ENCODE results near the gene STX8. TPM values are rescaled to one million over a fixed set of nuclear protein-coding genes. Genes with fewer than 3 reads are reported as not detected.
"Not testable (repeated sequence)": the region's sequence is repeated elsewhere in the genome, so short reads cannot be mapped to it uniquely, and the experiment has no call there.

STX8 gene
- 10 to 100 TPM; 26.9 to 37.4 (median 30.9) TPM for total RNA-seq
- polyA plus RNA-seq, result 10 to 100 TPM; 32.6 to 33.0 TPM

- Histone ChIP-seq H3K9me3 (no peaks in the 10 kb centered on the region), H3K4me3 (peak within 1 kb of the TSS; percentile 64 to 92 (median 68)), H3K27ac (peak within 1 kb of the TSS in 1 of 4 donors; percentile 35), H3K4me1 (peaks cover 0 to 14% (median 4%) of the 10 kb centered on the region in 3 donors), H3K36me3 (no peaks in the 10 kb centered on the region), H3K27me3 (no peaks in the 10 kb centered on the region)
- TF ChIP-seq CTCF (IDR thresholded peaks at IDR 0.05), result no peak
- FAIRE-seq (no peak), DNase-seq (peak; percentile 82 to 96 (median 89)), ATAC-seq (peak; percentile 93 to 96 (median 96))
- intact Hi-C loops (cut with DNase I), result no loop called here
- 1% methylated on average over 39 to 42 of the region's 42 CpGs for WGBS, 2 donors
Measured at GRCh38 chr17:9575381-9576101, at the start of gene STX8. STX8 (minus strand) TSS chr17:9575820; CDS start chr17:9575808, 12 bp downstream.

- DNase-seq, result no peak
- Histone ChIP-seq H3K4me3 (no peak overlapping the region), H3K27ac (no peak overlapping the region), H3K9me3 (no peaks in the 10 kb centered on the region), H3K4me1 (no peaks in the 10 kb centered on the region), H3K36me3 (no peaks in the 10 kb centered on the region), H3K27me3 (no peaks in the 10 kb centered on the region)
- intact Hi-C loops (cut with DNase I), result no loop called here
- no peak for ATAC-seq
- no peak for TF ChIP-seq CTCF (IDR thresholded peaks at IDR 0.05)
- FAIRE-seq, result no peak
Measured at GRCh38 chr17:9622961-9623360, 47.3 kb upstream of the STX8 start.

GRCh38 chr17:9615486-9615885 is 39.9 kb upstream of the STX8 start:
- no peak for TF ChIP-seq CTCF (IDR thresholded peaks at IDR 0.05)
- no peak for FAIRE-seq
- H3K27ac ChIP-seq, result no peak overlapping the region
- no peak for ATAC-seq
- WGBS, 2 donors, result 47 to 50% methylated on average over 2 of the region's 2 CpGs
- H3K36me3 ChIP-seq, result no peaks in the 10 kb centered on the region
- no peak overlapping the region for H3K4me3 ChIP-seq
- DNase-seq, result no peak
- no peaks in the 10 kb centered on the region for H3K27me3 ChIP-seq
- intact Hi-C loops (cut with DNase I), result no loop called here
- H3K9me3 ChIP-seq, result no peaks in the 10 kb centered on the region
- H3K4me1 ChIP-seq, result no peaks in the 10 kb centered on the region

- Histone ChIP-seq H3K9me3 (no peaks in the 10 kb centered on the region), H3K27me3 (no peaks in the 10 kb centered on the region), H3K27ac (no peak overlapping the region), H3K36me3 (no peaks in the 10 kb centered on the region), H3K4me3 (no peak overlapping the region), H3K4me1 (no peaks in the 10 kb centered on the region)
- 64 to 67% methylated on average over 9 of the region's 9 CpGs for WGBS, 2 donors
- no peak for DNase-seq
- TF ChIP-seq CTCF (IDR thresholded peaks at IDR 0.05), result no peak
- intact Hi-C loops (cut with DNase I), result no loop called here
- FAIRE-seq, result no peak
- ATAC-seq, result no peak
Measured at GRCh38 chr17:9612006-9612405, 36.4 kb upstream of the STX8 start.

GRCh38 chr17:9611557-9611956 is 35.9 kb upstream of the STX8 start:
- no peak for FAIRE-seq
- no peak for TF ChIP-seq CTCF (IDR thresholded peaks at IDR 0.05)
- no peaks in the 10 kb centered on the region for H3K36me3 ChIP-seq
- H3K4me3 ChIP-seq, result no peak overlapping the region
- no peaks in the 10 kb centered on the region for H3K4me1 ChIP-seq
- intact Hi-C loops (cut with DNase I), result no loop called here
- ATAC-seq, result no peak
- 61 to 66% methylated on average over 2 of the region's 2 CpGs for WGBS, 2 donors
- no peak overlapping the region for H3K27ac ChIP-seq
- no peak for DNase-seq
- no peaks in the 10 kb centered on the region for H3K27me3 ChIP-seq
- no peaks in the 10 kb centered on the region for H3K9me3 ChIP-seq

- H3K27me3 ChIP-seq; intact Hi-C loops (cut with DNase I); H3K4me1 ChIP-seq; H3K4me3 ChIP-seq; ATAC-seq; FAIRE-seq; DNase-seq; H3K9me3 ChIP-seq; H3K36me3 ChIP-seq; H3K27ac ChIP-seq: not testable (repeated sequence)
- 71 to 85% methylated on average over 5 of the region's 5 CpGs for WGBS, 2 donors
Measured at GRCh38 chr17:9607058-9607457, 31.4 kb upstream of the STX8 start.
